HG02588 (cell line): ENCODE results near the gene SCN5A.

Source experiments
- ATAC-seq: cut with Tn5 transposase; IDR thresholded peaks from one replicate; pipeline ENCODE4 v1.9.1; 2021; ENCODE audit warnings: mild to moderate bottlenecking, moderate library complexity; ENCODE audit not compliant: unreplicated experiment

Gene SCN5A

DNA sequence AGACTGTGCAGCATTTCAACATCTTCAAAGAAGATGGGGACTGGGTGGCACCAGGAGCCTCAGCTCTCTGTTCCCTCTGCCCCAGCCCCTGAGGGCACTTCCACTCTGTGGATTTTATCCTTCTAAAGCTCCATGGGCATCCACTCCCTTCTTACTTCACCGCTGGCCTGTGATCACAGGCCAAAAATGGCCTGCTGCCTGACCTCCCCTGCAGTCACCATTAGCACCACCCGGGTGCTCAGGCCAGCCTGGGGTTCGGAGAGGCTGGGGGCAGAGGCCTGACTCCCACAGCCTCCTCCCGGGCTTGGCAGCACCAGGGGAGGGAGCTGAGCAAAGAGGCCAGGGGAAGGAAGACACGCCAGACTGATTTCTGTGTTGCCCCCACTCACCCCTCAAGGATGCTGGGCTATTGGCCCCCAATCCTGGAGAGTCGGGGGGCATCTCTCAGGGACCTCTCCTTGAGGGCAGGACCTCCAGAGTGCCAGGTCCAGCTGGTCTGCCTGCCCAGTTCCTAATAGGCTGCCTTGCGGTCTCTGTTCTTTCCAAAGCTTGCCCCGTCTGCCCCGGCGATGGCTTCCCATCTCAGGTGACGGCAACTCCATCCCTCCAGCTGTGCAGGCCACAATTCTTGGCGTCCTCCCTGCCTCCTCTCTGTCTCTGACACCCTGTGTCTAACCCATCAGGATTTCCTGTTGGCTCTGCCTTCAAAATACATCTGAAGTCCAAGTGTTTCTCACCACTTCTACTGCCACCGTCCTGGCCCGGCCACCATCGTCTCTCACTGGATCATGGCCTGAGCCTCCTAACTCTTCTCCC lies 86.2 kb downstream of the SCN5A start:
- no peak for ATAC-seq

DNA sequence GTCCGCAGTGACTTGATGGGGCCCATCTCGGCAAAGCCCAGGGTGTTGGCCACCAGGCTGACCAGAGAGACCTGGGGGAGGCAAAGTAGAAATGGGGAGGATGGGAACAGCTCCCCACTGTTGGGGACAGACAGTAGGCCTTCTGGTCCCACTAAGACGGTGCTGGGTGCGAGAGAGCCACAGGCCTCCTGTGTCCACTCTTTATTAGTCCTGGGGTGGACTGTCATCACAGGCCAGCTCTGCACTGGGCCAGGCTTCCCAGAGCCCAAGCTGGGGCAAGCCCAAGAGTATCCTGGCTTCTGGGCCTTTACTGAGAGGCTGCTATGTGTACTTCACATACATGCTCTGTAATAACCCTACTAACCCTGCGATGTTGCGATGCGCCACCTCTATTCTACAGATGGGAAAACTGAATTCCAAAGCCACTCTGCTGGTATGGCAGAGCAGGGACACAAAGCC lies 87.0 kb downstream of the SCN5A start:
- ATAC-seq, result no peak

GRCh38 chr3:38561746-38562466 lies 87.6 kb downstream of the SCN5A start:
- ATAC-seq, result no peak

GRCh38 chr3:38560996-38561717 lies 88.3 kb downstream of the SCN5A start:
- no peak for ATAC-seq

DNA sequence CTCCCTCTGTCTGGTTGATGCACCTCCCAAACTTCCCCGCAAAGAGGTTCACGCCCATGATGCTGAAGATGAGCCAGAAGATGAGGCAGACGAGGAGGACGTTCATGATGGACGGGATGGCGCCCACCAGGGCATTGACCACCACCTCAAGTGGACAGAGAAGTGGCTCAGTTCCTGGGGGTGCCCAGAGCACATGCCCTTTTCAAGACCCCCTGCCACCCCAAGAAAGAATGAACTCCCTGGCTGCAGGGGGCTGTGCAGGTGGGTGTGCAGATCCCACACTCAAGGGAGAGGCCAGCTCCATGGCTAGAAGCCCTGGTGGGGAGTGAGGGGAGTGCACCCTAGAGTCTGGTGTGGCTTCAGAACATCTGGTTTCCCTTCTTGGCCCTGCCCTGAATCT lies 89.2 kb downstream of the SCN5A start:
- no peak for ATAC-seq

- no peak for ATAC-seq
Observed at GRCh38 chr3:38558864-38559263, 90.6 kb downstream of the SCN5A start.

- ATAC-seq, result no peak
Observed at GRCh38 chr3:38556640-38557358, 92.7 kb downstream of the SCN5A start.

GRCh38 chr3:38555926-38556325 lies 93.6 kb downstream of the SCN5A start:
- no peak for ATAC-seq

DNA sequence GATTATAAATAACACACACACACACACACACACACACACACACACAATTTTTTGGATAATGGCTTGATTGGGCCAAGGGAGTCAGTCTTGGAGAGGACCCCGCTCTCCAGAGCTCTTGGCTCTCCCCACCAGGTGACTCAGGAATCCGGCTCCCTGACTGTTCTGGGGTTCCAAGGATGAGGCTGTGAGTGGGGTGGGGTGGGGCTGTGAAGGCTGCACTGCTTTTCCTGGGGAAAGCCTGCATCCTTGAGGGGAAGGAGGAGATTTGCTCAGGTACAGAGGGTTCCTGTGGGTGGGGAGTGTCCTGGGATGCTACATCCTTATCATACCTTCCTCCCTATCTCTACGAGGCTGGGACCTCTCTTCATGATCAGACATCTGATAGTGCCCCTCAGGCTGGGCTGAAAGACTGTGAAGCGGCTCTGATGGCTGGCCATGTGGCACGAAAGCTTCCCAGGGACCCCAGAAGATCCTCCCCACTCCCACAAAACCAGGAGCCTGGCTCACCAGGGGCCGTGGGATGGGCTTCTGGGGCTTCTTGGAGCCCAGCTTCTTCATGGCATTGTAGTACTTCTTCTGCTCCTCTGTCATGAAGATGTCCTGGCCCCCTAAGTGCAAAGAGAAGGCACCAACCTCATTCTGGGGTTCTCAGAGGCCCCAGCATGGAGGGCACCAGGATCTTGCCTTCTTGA lies 94.2 kb downstream of the SCN5A start:
- no peak for ATAC-seq

DNA sequence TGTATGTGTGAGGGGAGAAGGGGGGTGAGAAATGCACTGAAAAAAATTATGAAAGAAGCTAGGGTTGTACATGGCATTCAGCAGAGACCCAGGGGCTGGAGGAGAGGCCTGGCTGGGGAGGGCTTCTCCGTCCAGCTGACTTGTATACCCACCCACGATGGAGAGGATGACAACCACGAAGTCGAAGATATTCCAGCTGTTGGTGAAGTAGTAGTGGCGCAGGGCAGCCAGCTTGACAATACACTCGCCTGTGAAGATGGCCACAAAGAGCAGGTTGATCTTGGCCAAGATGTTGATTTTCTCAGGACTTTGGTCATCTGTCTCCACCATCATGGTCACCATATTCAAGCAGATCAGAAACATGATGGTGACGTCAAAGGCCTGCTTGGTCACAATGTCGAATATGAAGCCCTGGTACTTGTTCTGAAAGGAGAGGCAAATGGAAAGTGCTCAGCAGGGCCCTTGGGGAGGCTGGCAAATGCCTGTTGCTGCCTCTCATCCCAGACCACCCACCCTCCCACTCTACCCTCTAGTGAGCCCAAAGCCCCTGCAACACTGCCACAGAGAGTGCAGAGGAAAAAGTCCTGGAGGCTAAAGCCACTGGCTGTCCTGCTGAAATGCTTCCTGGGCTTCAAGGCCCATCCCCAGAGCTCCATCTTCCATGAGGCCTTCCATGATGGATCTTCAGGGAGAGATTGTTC lies 95.2 kb downstream of the SCN5A start:
- no peak for ATAC-seq

- ATAC-seq, result no peak
Observed at GRCh38 chr3:38553071-38553470, 96.4 kb downstream of the SCN5A start.

DNA sequence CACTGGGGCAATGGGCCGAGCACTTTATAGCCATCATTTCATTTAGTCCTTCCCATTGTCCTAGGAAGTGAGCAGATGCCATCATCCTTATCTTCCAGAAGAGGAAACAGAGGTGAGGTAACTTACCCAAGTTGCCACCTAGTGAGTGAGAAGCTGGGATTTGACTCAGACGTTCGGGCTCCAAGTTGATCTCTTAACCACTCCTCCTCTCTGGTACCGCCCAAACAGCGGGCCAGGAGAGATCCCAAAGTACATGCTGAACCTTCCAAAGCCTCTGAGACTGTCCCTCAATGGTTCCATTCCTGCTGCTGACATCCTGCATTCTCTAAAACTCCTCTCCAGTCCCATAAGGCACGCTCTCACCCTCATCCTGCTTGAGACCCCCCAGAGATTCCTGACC lies 97.1 kb downstream of the SCN5A start:
- no peak for ATAC-seq

DNA sequence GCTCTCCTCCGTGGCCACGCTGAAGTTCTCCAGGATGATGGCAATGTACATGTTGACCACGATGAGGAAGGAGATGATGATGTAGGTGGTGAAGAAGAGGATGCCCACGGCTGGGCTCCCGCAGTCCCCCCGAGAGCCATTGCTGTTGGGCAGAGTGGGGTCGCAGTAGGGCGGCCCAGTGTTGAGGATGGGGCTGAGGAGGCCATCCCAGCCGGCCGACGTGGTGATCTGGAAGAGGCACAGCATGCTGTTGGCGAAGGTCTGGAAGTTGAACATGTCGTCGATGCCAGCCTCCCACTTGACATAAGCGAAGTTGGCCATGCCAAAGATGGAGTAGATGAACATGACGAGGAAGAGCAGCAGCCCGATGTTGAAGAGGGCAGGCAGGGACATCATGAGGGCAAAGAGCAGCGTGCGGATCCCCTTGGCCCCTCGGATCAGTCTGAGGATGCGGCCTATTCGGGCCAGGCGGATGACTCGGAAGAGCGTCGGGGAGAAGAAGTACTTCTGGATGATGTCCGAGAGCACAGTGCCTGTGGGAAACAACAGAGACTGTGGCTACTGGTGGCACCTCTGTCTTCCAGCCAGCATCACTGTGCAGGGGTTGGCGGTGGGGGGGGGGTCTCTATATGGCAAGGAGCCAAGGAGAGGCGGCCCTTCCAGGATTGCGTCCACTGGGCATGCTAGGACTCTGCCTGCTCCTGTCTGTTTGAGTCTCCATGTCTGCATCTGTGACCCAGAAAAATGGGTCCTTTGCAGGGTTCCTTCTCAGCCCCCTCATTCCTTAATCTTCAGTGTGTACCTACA lies 98.3 kb downstream of the SCN5A start:
- ATAC-seq, result no peak

DNA sequence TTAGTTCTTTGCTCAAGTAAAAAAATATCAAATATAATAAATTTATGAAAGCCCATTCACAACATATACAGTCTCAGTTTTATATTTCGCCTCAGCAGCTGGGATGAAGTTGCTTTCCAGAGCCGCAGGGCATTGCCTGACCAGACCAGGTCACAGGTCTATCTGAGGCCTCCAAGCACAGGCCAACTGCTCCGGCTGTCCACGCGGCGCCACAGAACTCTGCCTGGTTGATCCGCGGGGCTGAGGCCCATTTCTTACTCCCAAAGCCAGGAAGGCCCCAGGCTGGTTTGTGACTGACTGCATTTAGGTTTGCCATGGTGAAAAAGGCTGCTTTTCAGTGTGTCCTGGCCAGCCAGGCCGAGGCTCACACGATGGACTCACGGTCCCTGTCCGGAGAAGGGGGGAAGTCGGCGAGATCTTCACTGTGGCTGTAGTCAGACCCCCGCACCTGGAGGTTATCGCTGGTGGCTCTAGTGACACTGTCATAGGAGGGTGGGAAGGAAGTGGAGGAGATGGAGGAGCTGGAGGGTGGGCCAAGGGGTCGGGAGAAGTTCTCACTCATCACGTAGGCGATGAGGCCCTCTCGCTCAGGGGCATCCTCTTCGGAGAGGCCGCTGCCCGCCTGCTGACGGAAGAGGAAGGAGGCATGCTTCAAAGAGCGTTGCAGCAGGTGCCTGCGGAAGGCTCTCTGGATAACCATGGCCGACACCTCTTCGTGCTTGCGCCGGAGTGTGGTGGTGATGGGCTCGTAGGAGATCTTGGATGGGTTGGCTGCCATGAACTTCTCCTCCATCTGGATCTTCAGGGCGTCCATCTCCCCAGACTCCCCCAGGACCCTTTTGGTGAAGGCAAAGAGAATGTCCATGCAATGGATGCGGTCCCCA lies 99.3 kb downstream of the SCN5A start:
- no peak for ATAC-seq

DNA sequence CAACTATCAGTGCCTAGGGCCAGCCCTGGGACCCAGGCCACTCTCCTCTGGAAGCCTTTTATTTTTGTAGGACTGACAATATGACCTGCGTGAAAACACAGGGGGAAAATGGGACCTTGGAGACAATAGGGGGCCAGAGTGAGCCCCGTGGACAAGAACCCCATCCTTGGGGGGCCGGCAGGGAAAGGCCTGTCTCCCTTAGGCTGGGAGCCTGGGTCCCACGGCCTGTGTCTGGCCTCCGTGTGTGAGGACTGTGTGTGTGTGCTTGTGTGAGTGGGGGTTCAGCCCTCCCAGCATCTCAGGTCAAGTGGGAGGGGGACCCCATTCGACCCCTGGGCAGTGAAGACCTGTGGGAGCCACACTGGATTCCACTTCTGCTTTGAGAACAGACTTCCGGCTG lies 100.0 kb downstream of the SCN5A start:
- no peak for ATAC-seq

- ATAC-seq, result no peak
Observed at GRCh38 chr3:38549082-38549481, 100.4 kb downstream of the SCN5A start.

- ATAC-seq, result no peak
Observed at GRCh38 chr3:38548154-38548931, 101.1 kb downstream of the SCN5A start.
